Neural progenitor cell (in vitro differentiated cells): ENCODE measurements around the gene MARCHF2. TPM values are rescaled to one million over a fixed set of nuclear protein-coding genes. Genes with fewer than 3 reads are reported as not detected.

Experiments
- DNase-seq: peaks from one replicate; pipeline ENCODE4 v3.0.0-alpha.2; 2016; ENCODE audit warnings: low spot score
- H2AFZ ChIP-seq: fragments of 200-600 bp; sonication (generic); replicated peaks from 2 replicates; pipeline ENCODE4 v1.6.1; 2016; ENCODE audit warnings: antibody characterized with exemption
- H3F3A ChIP-seq: fragments of 200-600 bp; sonication (generic); 2 replicates; pipeline ENCODE4 v1.6.1; 2016; ENCODE audit warnings: antibody characterized with exemption, low read depth
- H3K27ac ChIP-seq: fragments of 200-600 bp; sonication (generic); 2 replicates; pipeline ENCODE4 v1.5.1; 2016; ENCODE audit warnings: mild to moderate bottlenecking
- H3K27me3 ChIP-seq: fragments of 200-600 bp; sonication (generic); 2 replicates; pipeline ENCODE4 v1.6.1; 2016; ENCODE audit warnings: mild to moderate bottlenecking, moderate library complexity
- H3K36me3 ChIP-seq: fragments of 200-600 bp; sonication (generic); 2 replicates; pipeline ENCODE4 v1.5.1; 2016
- H3K4me1 ChIP-seq: fragments of 200-600 bp; sonication (generic); 2 replicates; pipeline ENCODE4 v1.6.1; 2016; ENCODE audit warnings: mixed run types
- H3K4me2 ChIP-seq: fragments of 200-600 bp; sonication (generic); 2 replicates; pipeline ENCODE4 v1.6.1; 2016
- H3K4me3 ChIP-seq: fragments of 200-600 bp; sonication (generic); 2 replicates; pipeline ENCODE4 v1.5.1; 2016
- H3K79me2 ChIP-seq: fragments of 200-600 bp; sonication (generic); 2 replicates; pipeline ENCODE4 v1.6.1; 2016; ENCODE audit warnings: low read depth
- H3K9ac ChIP-seq: fragments of 200-600 bp; sonication (generic); 2 replicates; pipeline ENCODE4 v1.6.1; 2016
- H3K9me3 ChIP-seq: fragments of 200-600 bp; sonication (generic); 2 replicates; pipeline ENCODE4 v1.5.1; 2016; ENCODE audit warnings: low read depth
- H4K20me1 ChIP-seq: fragments of 200-600 bp; sonication (generic); 2 replicates; pipeline ENCODE4 v1.6.1; 2016; ENCODE audit warnings: low read depth
- H3K27ac Mint-ChIP-seq: 3 replicates; pipeline ENCODE4 v1.8.0; 2021; ENCODE audit warnings: mixed read lengths
- H3K27me3 Mint-ChIP-seq: 2 replicates; pipeline ENCODE4 v1.8.0; 2022; ENCODE audit warnings: low read depth, mild to moderate bottlenecking, inconsistent platforms, moderate library complexity, mixed read lengths; ENCODE audit not compliant: insufficient read depth
- H3K36me3 Mint-ChIP-seq: 3 replicates; pipeline ENCODE4 v1.8.0; 2021; ENCODE audit warnings: mixed read lengths
- H3K4me1 Mint-ChIP-seq: 3 replicates; pipeline ENCODE4 v1.8.0; 2021; ENCODE audit warnings: mixed read lengths
- H3K4me3 Mint-ChIP-seq: 3 replicates; pipeline ENCODE4 v1.8.0; 2021; ENCODE audit warnings: mild to moderate bottlenecking, moderate library complexity, mixed read lengths
- H3K9me3 Mint-ChIP-seq: 3 replicates; pipeline ENCODE4 v1.8.0; 2020; ENCODE audit warnings: mixed read lengths
- CTCF ChIP-seq: fragments of 200-600 bp; sonication (generic); IDR thresholded peaks from 2 replicates; pipeline ENCODE4 v1.5.1; 2017; ENCODE audit warnings: antibody characterized with exemption, mild to moderate bottlenecking
- EZH2 ChIP-seq: fragments of 200-600 bp; sonication (generic); IDR thresholded peaks from 2 replicates; pipeline ENCODE4 v1.6.1; 2017; ENCODE audit warnings: antibody characterized with exemption, mild to moderate bottlenecking, moderate library complexity
- EZH2phosphoT487 ChIP-seq: fragments of 200-600 bp; sonication (generic); IDR thresholded peaks from 2 replicates; pipeline ENCODE4 v1.6.1; 2017; ENCODE audit warnings: antibody characterized with exemption
- total RNA-seq: library from RNA; depleted of rRNA; stranded (reverse); fragments of >200 nt; gene quantifications from 2 replicates; pipeline ENCODE4 v1.2.3, GENCODE V29; 2015; ENCODE audit warnings: low replicate concordance

The MARCHF2 gene
- total RNA-seq, 1 donor from 2014 or later = 27.0 TPM

GRCh38 chr19:8458380-8458779 is 45.3 kb downstream of the MARCHF2 start:
- Histone ChIP-seq H3F3A (peaks cover 24% of the 10 kb centered on the region), H4K20me1 (peaks cover 100% of the 10 kb centered on the region), H3K79me2 (peaks cover 100% of the 10 kb centered on the region), H3K27ac (no peak overlapping the region), H2AFZ (no peak overlapping the region), H3K4me2 (peak overlapping the region; percentile 2), H3K27me3 (no peaks in the 10 kb centered on the region), H3K4me3 (no peak overlapping the region), H3K9ac (no peak overlapping the region), H3K4me1 (peaks cover 30% of the 10 kb centered on the region), H3K9me3 (no peaks in the 10 kb centered on the region), H3K36me3 (peaks cover 15% of the 10 kb centered on the region)
- no peak for DNase-seq
- no peak for TF ChIP-seq EZH2
- TF ChIP-seq CTCF = no peak
- no peak for TF ChIP-seq EZH2phosphoT487
- Mint-ChIP-seq H3K4me3 (no peak overlapping the region), H3K27ac (no peak overlapping the region), H3K4me1 (peaks cover 31% of the 10 kb centered on the region), H3K36me3 (peaks cover 30% of the 10 kb centered on the region), H3K27me3 (peaks cover 3% of the 10 kb centered on the region), H3K9me3 (no peaks in the 10 kb centered on the region)

- Mint-ChIP-seq H3K36me3 (peaks cover 32% of the 10 kb centered on the region), H3K4me3 (no peak overlapping the region), H3K27me3 (peaks cover 3% of the 10 kb centered on the region), H3K4me1 (peaks cover 31% of the 10 kb centered on the region), H3K9me3 (no peaks in the 10 kb centered on the region), H3K27ac (no peak overlapping the region)
- Histone ChIP-seq H3K9me3 (no peaks in the 10 kb centered on the region), H3K9ac (no peak overlapping the region), H4K20me1 (peaks cover 100% of the 10 kb centered on the region), H3K4me1 (peaks cover 30% of the 10 kb centered on the region), H2AFZ (no peak overlapping the region), H3F3A (peaks cover 24% of the 10 kb centered on the region), H3K27ac (no peak overlapping the region), H3K27me3 (no peaks in the 10 kb centered on the region), H3K36me3 (peaks cover 15% of the 10 kb centered on the region), H3K4me3 (no peak overlapping the region), H3K79me2 (peaks cover 100% of the 10 kb centered on the region), H3K4me2 (no peak overlapping the region)
- TF ChIP-seq EZH2 (no peak), CTCF (no peak), EZH2phosphoT487 (no peak)
- DNase-seq = no peak
These were observed 46.0 kb downstream of the MARCHF2 start for GRCh38 chr19:8459095-8459494.

GRCh38 chr19:8459520-8460270 is 46.6 kb downstream of the MARCHF2 start:
- Histone ChIP-seq H3K4me3 (no peak overlapping the region), H3K36me3 (peaks cover 15% of the 10 kb centered on the region), H3F3A (peaks cover 24% of the 10 kb centered on the region), H2AFZ (no peak overlapping the region), H3K27me3 (no peaks in the 10 kb centered on the region), H3K4me1 (peaks cover 30% of the 10 kb centered on the region), H3K27ac (peak overlapping the region; percentile 14), H3K4me2 (no peak overlapping the region), H3K9ac (no peak overlapping the region), H4K20me1 (peaks cover 100% of the 10 kb centered on the region), H3K9me3 (no peaks in the 10 kb centered on the region), H3K79me2 (peaks cover 100% of the 10 kb centered on the region)
- DNase-seq = no peak
- H3K27me3 Mint-ChIP-seq = peaks cover 3% of the 10 kb centered on the region
- no peaks in the 10 kb centered on the region for H3K9me3 Mint-ChIP-seq
- H3K36me3 Mint-ChIP-seq = peaks cover 35% of the 10 kb centered on the region
- H3K4me1 Mint-ChIP-seq = peaks cover 31% of the 10 kb centered on the region
- TF ChIP-seq CTCF = no peak
- TF ChIP-seq EZH2 = no peak
- TF ChIP-seq EZH2phosphoT487 = no peak
- H3K4me3 Mint-ChIP-seq = no peak overlapping the region
- H3K27ac Mint-ChIP-seq = no peak overlapping the region
